K562 (cell line): ENCODE data around the gene HBQ1. TPM values are rescaled to one million over a fixed set of nuclear protein-coding genes. Genes with fewer than 3 reads are reported as not detected.

Source experiments
- ATAC-seq: fragments of 200-7000 bp; cut with Tn5 transposase; 3 replicates; pipeline ENCODE4 v1.9.1; 2020; ENCODE audit warnings: moderate library complexity
- BruUV-seq: library from RNA; stranded (reverse); fragments of 400-500 nt; replicated peaks from 2 replicates; lab custom pipeline; 2021; lab: Mats Ljungman, UMichigan
- CTCF ChIA-PET: fragments of 300-600 bp; formaldehyde crosslinking; extraction: SDS; loops from one replicate; lab custom pipeline; 2021; ENCODE audit warnings: low intra/inter-chr PET ratio; lab: Yijun Ruan, JAX
- POLR2A ChIA-PET: fragments of 300-600, 350-650 bp; sonication (Branson Sonifier 250); formaldehyde crosslinking; extraction: SDS; loops from one replicate; lab custom pipeline; 2021; ENCODE audit warnings: antibody characterized with exemption, inconsistent platforms; lab: Yijun Ruan, JAX
- DNase-seq, 4 experiments: peaks; one replicate each; pipeline versions ENCODE4 v3.0.0 to v3.0.0-alpha.2; 2011 to 2018; ENCODE audit warnings: low spot score in 3 of 4, mixed read lengths in 3 of 4; ENCODE audit errors: extremely low read depth in 1 of 4
- FAIRE-seq: peaks from 2 replicates; lab custom pipeline; 2011; peaks lifted over from hg19 to GRCh38; lab: Jason Lieb, UNC
- H2AFZ ChIP-seq: 2 replicates; pipeline ENCODE4 v1.6.0; 2011; ENCODE audit warnings: low read depth, low read length, control low read depth, inconsistent platforms
- H3K27ac ChIP-seq: fragments of 200-600 bp; 3 replicates; pipeline ENCODE4 v1.8.0; 2011; ENCODE audit warnings: low read depth, mild to moderate bottlenecking, control low read depth, inconsistent platforms, low read length, moderate library complexity, mixed read lengths; ENCODE audit errors: extremely low read depth
- H3K27me3 ChIP-seq, 2 experiments: fragments of 300-600 bp in 1 of 2; 2 replicates in 1 of 2; 3 replicates in 1 of 2; pipeline versions ENCODE4 v1.6.0 to v1.8.0; 2011; ENCODE audit warnings: inconsistent platforms in 2 of 2, low read length in 2 of 2, mild to moderate bottlenecking in 1 of 2, mixed read lengths in 1 of 2, moderate library complexity in 1 of 2; ENCODE audit not compliant: control insufficient read depth in 2 of 2, insufficient read depth in 2 of 2
- H3K36me3 ChIP-seq: fragments of 300-600 bp; 3 replicates; pipeline ENCODE4 v1.8.0; 2011; ENCODE audit warnings: mild to moderate bottlenecking, low read length, inconsistent platforms; ENCODE audit not compliant: control insufficient read depth, insufficient read depth
- H3K4me1 ChIP-seq, 2 experiments: fragments of 200-600 bp in 1 of 2; replicated peaks in 1 of 2; 2 replicates in 1 of 2; 3 replicates in 1 of 2; pipeline versions ENCODE4 v1.5.1 to v1.8.0; 2011; ENCODE audit warnings: inconsistent platforms in 2 of 2, low read length in 2 of 2, mild to moderate bottlenecking in 1 of 2, mixed read lengths in 1 of 2, moderate library complexity in 1 of 2; ENCODE audit not compliant: control insufficient read depth in 2 of 2, insufficient read depth in 2 of 2
- H3K4me2 ChIP-seq: 2 replicates; pipeline ENCODE4 v1.6.1; 2011; ENCODE audit warnings: low read length, control low read depth, inconsistent platforms, mixed read lengths; ENCODE audit not compliant: insufficient read depth
- H3K4me3 ChIP-seq: fragments of 200-600 bp; sonication (generic), shearing (Covaris generic); 2 replicates; pipeline ENCODE4 v1.5.1; 2016; ENCODE audit warnings: control low read depth, inconsistent platforms
- H3K79me2 ChIP-seq: fragments of 200-600 bp; 3 replicates; pipeline ENCODE4 v1.8.0; 2011; ENCODE audit warnings: low read length, inconsistent platforms; ENCODE audit not compliant: control insufficient read depth, insufficient read depth
- H3K9ac ChIP-seq, 2 experiments: 2 replicates each; pipeline versions ENCODE4 v1.6.0 to v1.6.1; 2011; ENCODE audit warnings: low read depth in 2 of 2, low read length in 2 of 2, control low read depth in 1 of 2, inconsistent platforms in 1 of 2, mild to moderate bottlenecking in 1 of 2, mixed read lengths in 1 of 2; ENCODE audit not compliant: insufficient read depth in 1 of 2
- H3K9me1 ChIP-seq: one replicate; pipeline ENCODE4 v1.6.0; 2011; ENCODE audit warnings: inconsistent platforms, mild to moderate bottlenecking, low read length, moderate library complexity; ENCODE audit not compliant: control insufficient read depth, insufficient read depth
- H3K9me3 ChIP-seq: replicated peaks from 2 replicates; pipeline ENCODE4 v1.5.1; 2011; ENCODE audit warnings: low read depth, low read length, inconsistent platforms; ENCODE audit not compliant: control insufficient read depth, insufficient read depth
- H4K20me1 ChIP-seq: replicated peaks from 2 replicates; pipeline ENCODE4 v1.6.1; 2011; ENCODE audit warnings: low read length, inconsistent platforms, mixed read lengths; ENCODE audit not compliant: control insufficient read depth, insufficient read depth
- CBX8 ChIP-seq: fragments of 200-600 bp; sonication (generic); IDR thresholded peaks from 2 replicates; pipeline ENCODE4 v1.6.1; 2012; ENCODE audit warnings: borderline replicate concordance, mixed run types, low read depth, mild to moderate bottlenecking, moderate library complexity, mixed read lengths, low read length, control low read depth, inconsistent platforms; ENCODE audit not compliant: poor library complexity, severe bottlenecking; ENCODE audit errors: extremely low read depth
- ELF4 ChIP-seq: fragments of 450-650 bp; formaldehyde crosslinking; IDR thresholded peaks from 2 replicates; pipeline ENCODE4 v1.4.0; 2022; ENCODE audit warnings: missing genetic modification characterization
- FOXM1 ChIP-seq, 2 experiments: fragments of 450-650 bp in 1 of 2; sonication (generic) in 1 of 2; formaldehyde crosslinking in 1 of 2; IDR thresholded peaks; 2 replicates each; pipeline versions ENCODE4 v1.6.1 to v1.9.0; 2017 to 2022; ENCODE audit warnings: low read depth in 2 of 2, mild to moderate bottlenecking in 2 of 2, missing genetic modification reagents in 1 of 2, moderate library complexity in 1 of 2
- GTF2F1 ChIP-seq: IDR thresholded peaks from 2 replicates; pipeline ENCODE4 v1.6.1; 2011; ENCODE audit warnings: low read depth, low read length, improper control_type of control experiment
- HNRNPL ChIP-seq: fragments of 200-400 bp; formaldehyde crosslinking; IDR thresholded peaks from 2 replicates; pipeline ENCODE4 v1.6.1; 2017; ENCODE audit warnings: low read depth, mild to moderate bottlenecking, low read length
- MCM2 ChIP-seq: fragments of 450-650 bp; IDR thresholded peaks from 2 replicates; pipeline ENCODE4 v1.6.1; 2017; ENCODE audit warnings: low read depth, mild to moderate bottlenecking
- POLR3G ChIP-seq: IDR thresholded peaks from 2 replicates; pipeline ENCODE4 v1.6.1; 2011; ENCODE audit not compliant: insufficient read length, insufficient replicate concordance; ENCODE audit errors: extremely low read depth
- STAT5B ChIP-seq: fragments of 250-450 bp; sonication (Bioruptor Pico); IDR thresholded peaks from 2 replicates; pipeline ENCODE4 v1.8.0; 2021; ENCODE audit warnings: mild to moderate bottlenecking, inconsistent platforms
- TARDBP ChIP-seq: fragments of 450-650 bp; IDR thresholded peaks from 2 replicates; pipeline ENCODE4 v1.6.1; 2016
- ZC3H11A ChIP-seq: IDR thresholded peaks from 2 replicates; pipeline ENCODE4 v1.6.1; 2012; ENCODE audit warnings: low read depth, low read length, improper control_type of control experiment
- ZNF23 ChIP-seq: fragments of 250-450 bp; sonication (Bioruptor Pico); IDR thresholded peaks from 2 replicates; pipeline ENCODE4 v1.4.0; 2020; ENCODE audit warnings: mild to moderate bottlenecking
- ZNF785 ChIP-seq: fragments of 250-450 bp; sonication (Bioruptor Pico); IDR thresholded peaks from 2 replicates; pipeline ENCODE4 v1.4.0; 2020; ENCODE audit warnings: mild to moderate bottlenecking
- WGBS: fragments of 100-300 bp; shearing (Covaris generic); methylation state at CpG from one replicate; pipeline ENCODE4 v1.1.6; 2016; ENCODE audit warnings: low coverage, mixed read lengths; ENCODE audit not compliant: insufficient coverage; ENCODE audit errors: missing lambda C conversion rate; 5-methylcytosine and 5-hydroxymethylcytosine counted together
- in situ Hi-C: fragments of 300-500 bp; cut with MboI; formaldehyde crosslinking; loops from 4 replicates; pipeline ENCODE4 v1.15.0; 2018; ENCODE audit warnings: inconsistent platforms, mixed read lengths
- intact Hi-C: fragments of 100-400 bp; cut with micrococcal nuclease; formaldehyde crosslinking; loops from 2 replicates; pipeline ENCODE4 v1.14.2; 2022
- polyA plus RNA-seq, 8 experiments: library from polyadenylated mRNA; depleted of rRNA in 4 of 8; stranded (reverse) in 5 of 8; unstranded in 3 of 8; fragments of >200 nt; fragmentation: Nextera tagmentation in 2 of 8; fragmentation: Illumina TruSeq in 1 of 8; extraction: Ambion mirVana in 2 of 8; extraction: Trizol in 1 of 8; gene quantifications; 2 replicates each; pipeline versions ENCODE4 v1.2.1 to v1.2.3, GENCODE V29; 2011 to 2014; ENCODE audit warnings: inconsistent platforms in 1 of 8, missing spikeins in 1 of 8
- total RNA-seq, 7 experiments: library from RNA; depleted of rRNA in 6 of 7; stranded (reverse); fragments of >200 nt in 6 of 7; fragmentation: Illumina TruSeq in 2 of 7; extraction: Trizol in 2 of 7; gene quantifications; 2 replicates each; pipeline versions ENCODE4 v1.2.1 to v1.2.3, GENCODE V29; 2011 to 2021; ENCODE audit warnings: low replicate concordance in 1 of 7
- TF ChIP-seq, protein P1 (sequence below): fragments of 250-450 bp; sonication (Bioruptor Pico); IDR thresholded peaks from 2 replicates; pipeline ENCODE4 v1.5.0; 2021
- TF ChIP-seq, protein P2 (sequence below): fragments of 250-450 bp; sonication (Bioruptor Pico); IDR thresholded peaks from 2 replicates; pipeline ENCODE4 v1.8.0; 2021; ENCODE audit warnings: borderline replicate concordance, mild to moderate bottlenecking, moderate library complexity; ENCODE audit not compliant: poor library complexity, severe bottlenecking

HBQ1 gene
- total and polyA plus RNA-seq, 9 of the 15 experiments (the other 6 are each of a cell fraction or from before 2014, with no cell fraction given): 2.3 to 190 (median 19.8) TPM

DNA sequence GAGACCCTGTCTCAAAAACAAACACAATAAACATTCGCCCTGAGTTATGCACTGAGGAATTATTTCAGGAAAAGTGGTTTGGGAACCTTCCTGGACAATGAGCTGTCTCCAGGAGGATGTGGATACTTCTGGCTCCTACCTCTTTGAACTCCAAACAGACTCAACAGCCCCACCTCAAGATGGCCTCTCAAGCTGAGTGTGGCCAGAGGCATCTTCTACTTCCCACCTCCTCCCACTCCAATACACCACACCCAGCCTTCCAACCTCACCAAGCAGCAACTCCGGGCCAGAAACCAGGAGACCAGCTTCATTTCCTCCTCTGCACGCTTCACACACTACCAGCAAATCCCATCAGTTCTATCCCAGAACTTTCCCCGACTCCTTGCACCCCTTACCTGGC, 11.6 kb downstream of the HBQ1 start:
- peaks cover 0 to 9% of the 10 kb centered on the region in 2 experiments; a peak in 2 of 5 replicates for H3K4me1 ChIP-seq
- no peak overlapping the region for H3K4me2 ChIP-seq
- no peak overlapping the region for H2AFZ ChIP-seq
- in situ Hi-C loops (no loop called here), intact Hi-C loops (no loop called here)
- no peak for ATAC-seq
- FAIRE-seq: no peak
- peak overlapping the region in 1 of 2 experiments; percentile 22; a peak in 1 of 4 replicates for H3K9ac ChIP-seq
- H4K20me1 ChIP-seq: no peaks in the 10 kb centered on the region
- no peaks in the 10 kb centered on the region; the same call in 2 of the 3 replicates for H3K79me2 ChIP-seq
- no TSS peak for BruUV-seq
- H3K9me1 ChIP-seq: no peaks in the 10 kb centered on the region
- TF ChIP-seq ELF4 (no peak), TARDBP (no peak), GTF2F1 (no peak), FOXM1 (IDR thresholded peaks at IDR 0.05; ENCODE audit: low read depth) (no peak), FOXM1 (CRISPR knock-in tag; IDR thresholded peaks at IDR 0.05; ENCODE audit: low read depth) (no peak), POLR3G (no peak), ZC3H11A (no peak), MCM2 (no peak), STAT5B (no peak), ZNF23 (CRISPR knock-in tag) (no peak), ZNF785 (CRISPR knock-in tag) (no peak), HNRNPL (no peak), CBX8 (no peak)
- TF ChIP-seq, protein P1, sequence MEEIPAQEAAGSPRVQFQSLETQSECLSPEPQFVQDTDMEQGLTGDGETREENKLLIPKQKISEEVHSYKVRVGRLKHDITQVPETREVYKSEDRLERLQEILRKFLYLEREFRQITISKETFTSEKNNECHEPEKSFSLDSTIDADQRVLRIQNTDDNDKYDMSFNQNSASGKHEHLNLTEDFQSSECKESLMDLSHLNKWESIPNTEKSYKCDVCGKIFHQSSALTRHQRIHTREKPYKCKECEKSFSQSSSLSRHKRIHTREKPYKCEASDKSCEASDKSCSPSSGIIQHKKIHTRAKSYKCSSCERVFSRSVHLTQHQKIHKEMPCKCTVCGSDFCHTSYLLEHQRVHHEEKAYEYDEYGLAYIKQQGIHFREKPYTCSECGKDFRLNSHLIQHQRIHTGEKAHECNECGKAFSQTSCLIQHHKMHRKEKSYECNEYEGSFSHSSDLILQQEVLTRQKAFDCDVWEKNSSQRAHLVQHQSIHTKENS (CRISPR knock-in tag): no peak
- TF ChIP-seq, protein P2, sequence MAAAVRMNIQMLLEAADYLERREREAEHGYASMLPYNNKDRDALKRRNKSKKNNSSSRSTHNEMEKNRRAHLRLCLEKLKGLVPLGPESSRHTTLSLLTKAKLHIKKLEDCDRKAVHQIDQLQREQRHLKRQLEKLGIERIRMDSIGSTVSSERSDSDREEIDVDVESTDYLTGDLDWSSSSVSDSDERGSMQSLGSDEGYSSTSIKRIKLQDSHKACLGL: no peak
- peaks cover 94% of the 10 kb centered on the region for H3K36me3 ChIP-seq
- ChIA-PET POLR2A (interaction anchor here (1.2 kb wide), 1 partner anchor 21 kb away, joined by 4 read pairs; no protein-coding TSS in a partner anchor), CTCF (no interaction called here)
- no peak for DNase-seq
- H3K27ac ChIP-seq: no peak overlapping the region
- peaks cover 2% of the 10 kb centered on the region; the same call in 1 of the 2 replicates for H3K9me3 ChIP-seq
- WGBS: 84% methylated on average over 3 of the region's 4 CpGs
- H3K4me3 ChIP-seq: no peak overlapping the region
- no peaks in the 10 kb centered on the region for H3K27me3 ChIP-seq
